Inflammatory macrophage (primary cell): ENCODE measurements around the gene SEC22B.
"Not testable (repeated sequence)": the region's sequence is repeated elsewhere in the genome, so short reads cannot be mapped to it uniquely, and the experiment has no call there.

Experiments
- DNase-seq, 2 donors: peaks; one replicate each; pipeline ENCODE4 v3.0.0-alpha.2; 2020 to 2022
- total RNA-seq, 18 experiments: gene quantifications; one replicate each; lab custom pipeline; 2026; ENCODE audit warnings: mixed read lengths in 6 of 18, inconsistent platforms in 2 of 18; lab: John Stamatoyannopoulos, UW

Gene SEC22B
- 85.6 to 144 (median 110) reads per million in 18 experiments for total RNA-seq

GRCh38 chr1:120176092-120176855 is at the start of gene SEC22B:
TSS of gene SEC22B (minus strand) at chr1:120176520. CDS start at chr1:120176381, 139 bp downstream.
- peak; percentile 96 to 97 for DNase-seq

GRCh38 chr1:120217933-120218332 is 41.6 kb upstream of the SEC22B start:
- not testable (repeated sequence) for DNase-seq

DNA sequence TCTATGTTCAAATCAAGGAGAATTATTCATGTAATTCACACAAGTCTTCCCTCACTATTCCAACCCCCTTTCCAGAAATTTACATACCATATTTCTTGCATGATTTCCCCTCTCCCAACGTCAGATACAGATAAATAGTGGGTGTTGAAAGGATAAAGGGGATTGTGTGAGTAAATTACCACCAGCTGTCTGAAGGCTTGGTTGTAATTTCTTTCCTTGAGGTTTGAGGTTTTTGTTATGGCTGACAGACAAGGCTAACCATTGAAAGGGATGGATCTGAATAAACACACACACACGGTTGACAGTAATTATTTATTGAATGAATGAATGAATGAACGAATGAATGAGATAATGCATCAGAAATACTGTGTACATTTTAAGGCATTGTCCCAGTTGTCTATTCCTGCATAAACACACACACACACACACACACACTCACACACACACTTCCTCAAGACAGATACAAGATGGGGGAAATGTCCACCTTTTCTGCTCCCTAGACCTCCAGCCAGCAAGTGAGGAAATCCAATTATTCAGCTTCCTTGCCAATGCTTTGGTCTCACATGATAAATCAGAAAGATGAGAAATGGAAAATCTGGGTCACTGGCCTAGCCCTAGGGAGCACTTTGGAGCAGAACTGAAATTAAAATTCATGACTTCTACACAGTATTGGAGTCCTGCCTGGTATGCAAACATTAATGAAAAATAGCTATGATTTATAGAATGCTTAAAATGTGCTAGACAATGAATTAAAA is 41.0 kb upstream of the SEC22B start:
- DNase-seq = not testable (repeated sequence)

DNA sequence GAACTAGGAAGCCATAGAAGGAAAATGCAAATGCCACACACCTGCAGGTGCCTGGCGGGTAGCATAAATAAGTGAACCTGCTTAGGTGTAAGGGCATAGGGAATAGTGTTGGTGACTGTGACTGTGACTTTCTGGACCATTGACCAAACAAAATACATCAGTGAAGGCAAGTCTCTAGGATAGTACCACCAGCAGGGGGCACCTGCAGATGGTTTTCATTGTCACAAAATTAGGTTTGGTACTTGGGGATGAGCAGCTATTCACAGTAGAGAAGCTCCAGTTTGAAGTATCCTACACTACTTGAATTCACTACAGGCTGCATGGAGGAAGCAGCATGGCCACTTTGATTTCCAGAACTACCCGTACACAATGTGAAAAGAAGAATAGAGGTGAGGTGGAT is 37.3 kb upstream of the SEC22B start:
- not testable (repeated sequence) for DNase-seq

DNA sequence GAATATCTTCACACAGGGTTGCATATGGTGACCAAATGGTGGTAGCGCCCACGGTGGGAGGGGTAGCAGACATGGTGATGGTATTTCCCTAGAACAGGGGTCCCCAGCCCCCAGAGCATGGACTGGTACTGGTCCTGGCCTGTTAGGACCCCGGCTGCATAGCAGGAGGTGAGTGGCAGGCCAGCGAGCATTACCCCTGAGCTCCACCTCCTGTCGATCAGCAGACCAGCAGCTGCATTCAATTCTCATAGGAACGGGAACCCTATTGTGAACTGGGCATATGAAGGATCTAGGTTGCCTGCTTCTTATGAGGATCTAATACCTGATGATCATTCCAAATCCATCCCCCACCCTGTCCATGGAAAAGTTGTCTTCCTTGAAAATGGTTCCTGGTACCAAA is 34.4 kb upstream of the SEC22B start:
- DNase-seq = not testable (repeated sequence)

GRCh38 chr1:120196863-120197775 is 20.8 kb upstream of the SEC22B start:
- not testable (repeated sequence) for DNase-seq

- not testable (repeated sequence) for DNase-seq
These were observed 12.3 kb upstream of the SEC22B start for GRCh38 chr1:120188626-120189025.

GRCh38 chr1:120182176-120182707 is 5.9 kb upstream of the SEC22B start:
- DNase-seq = not testable (repeated sequence)

- not testable (repeated sequence) for DNase-seq
These were observed 3.7 kb upstream of the SEC22B start for GRCh38 chr1:120179811-120180690.

GRCh38 chr1:120178799-120179756 is 2.8 kb upstream of the SEC22B start:
- DNase-seq = no peak

DNA sequence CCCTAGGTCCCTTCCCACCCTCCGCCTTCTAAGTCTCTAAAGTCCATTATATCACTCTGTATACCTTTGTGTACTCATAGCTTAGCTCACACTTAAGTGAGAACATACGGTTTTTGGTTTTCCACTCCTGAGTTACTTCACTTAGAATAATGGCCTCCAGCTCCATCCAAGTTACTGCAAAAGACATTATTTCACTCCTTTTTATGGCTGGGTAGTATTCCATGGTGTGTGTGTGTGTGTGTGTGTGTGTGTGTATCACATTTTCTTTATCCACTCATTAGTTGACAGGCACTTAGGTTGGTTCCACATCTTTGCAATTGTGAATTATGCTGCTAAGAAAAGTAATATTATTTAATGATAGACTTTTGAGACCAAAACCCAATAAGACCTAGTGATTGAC is 1.7 kb upstream of the SEC22B start:
- not testable (repeated sequence) for DNase-seq

DNA sequence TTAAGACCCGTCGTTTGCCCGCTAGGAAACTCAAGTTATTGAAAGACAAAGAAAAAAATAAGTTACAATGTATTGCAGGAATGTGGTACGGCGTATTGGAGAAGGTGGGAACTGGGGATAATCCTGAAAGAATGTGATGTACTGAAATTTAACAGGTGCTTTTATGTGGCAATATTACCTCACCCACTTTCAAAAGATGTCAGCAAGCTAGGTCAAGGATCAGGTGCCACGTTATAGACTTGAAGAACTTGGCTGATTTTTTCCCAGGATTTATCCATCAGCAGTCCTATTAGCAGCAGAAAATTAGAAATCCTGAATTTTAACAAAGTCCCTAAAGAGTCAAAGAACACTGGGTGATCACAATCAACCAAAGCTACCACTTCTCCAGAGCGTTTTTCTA is 632 bp downstream of the SEC22B start:
- DNase-seq = peak in 1 of 2 donors; percentile 0

DNA sequence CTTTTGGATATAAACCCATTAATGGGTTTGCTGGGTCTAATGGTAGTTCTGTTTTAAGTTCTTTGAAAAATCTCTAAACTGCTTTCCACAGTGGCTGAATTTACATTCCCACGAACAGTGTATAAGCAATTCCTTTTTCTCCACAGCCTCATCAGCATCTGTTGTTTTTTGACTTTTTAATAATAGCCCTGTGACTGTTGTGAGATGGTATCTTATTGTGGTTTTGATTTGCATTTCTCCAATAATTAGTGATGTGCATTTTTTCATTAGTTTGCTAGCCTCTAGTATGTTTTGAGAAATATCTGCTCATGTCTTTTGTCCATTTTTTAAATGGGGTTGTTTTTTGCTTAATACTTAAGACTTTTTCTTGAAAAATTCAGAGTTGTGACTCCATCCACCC is 11.6 kb downstream of the SEC22B start:
- DNase-seq = not testable (repeated sequence)

- not testable (repeated sequence) for DNase-seq
These were observed 14.3 kb downstream of the SEC22B start for GRCh38 chr1:120162015-120162414.

DNA sequence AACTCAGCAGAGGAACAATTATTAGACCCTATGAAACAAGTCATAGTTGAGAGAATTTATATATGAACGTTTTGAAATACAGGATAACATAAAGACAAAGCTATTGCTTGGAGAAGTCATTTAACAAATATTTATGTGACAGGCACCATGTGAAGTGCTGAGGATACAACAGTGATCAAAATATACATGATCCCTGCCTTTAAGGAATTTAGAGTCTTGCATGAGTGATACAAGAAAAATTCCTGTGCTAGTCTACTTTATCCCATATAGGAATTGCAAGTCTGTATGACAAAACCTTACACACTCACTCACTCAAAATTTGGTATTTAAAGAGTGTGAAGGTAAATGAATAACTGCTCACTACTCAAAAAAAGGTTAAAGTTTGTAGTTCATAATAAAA is 17.8 kb downstream of the SEC22B start:
- not testable (repeated sequence) for DNase-seq

DNA sequence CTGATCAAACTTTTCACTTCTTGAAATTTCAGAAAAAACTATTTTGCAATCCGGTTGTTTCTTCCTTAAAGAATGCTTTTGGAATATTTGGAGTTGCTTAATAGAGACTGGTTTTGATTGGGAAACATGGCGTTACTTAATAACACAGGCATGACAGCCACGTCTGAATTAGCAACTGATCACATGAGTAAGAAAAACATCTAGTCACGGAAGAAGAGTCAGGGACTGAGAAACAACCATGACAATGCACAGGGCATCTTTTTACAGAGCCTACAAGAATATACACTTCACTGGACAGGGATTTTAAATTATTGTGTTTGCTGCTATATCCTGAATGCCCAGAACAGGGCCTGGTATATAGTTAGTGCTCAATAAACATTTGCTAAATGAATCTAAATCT is 18.2 kb downstream of the SEC22B start:
- not testable (repeated sequence) for DNase-seq

- not testable (repeated sequence) for DNase-seq
These were observed 26.0 kb downstream of the SEC22B start for GRCh38 chr1:120150138-120150822.

GRCh38 chr1:120149420-120150059 is 26.8 kb downstream of the SEC22B start:
- DNase-seq = not testable (repeated sequence)

GRCh38 chr1:120145806-120146205 is 30.5 kb downstream of the SEC22B start:
- peak; percentile 8 to 24 for DNase-seq
